ENCODE measurements around the gene PIP5K1C. TPM values are rescaled to one million over a fixed set of nuclear protein-coding genes. Genes with fewer than 3 reads are reported as not detected.

The PIP5K1C gene
- total and polyA plus RNA-seq, 9 donors: 6.0 to 41.7 (median 30.8) TPM

GRCh38 chr19:3634496-3635045 is 65.7 kb downstream of the PIP5K1C start:
- intact Hi-C loops (cut with DNase I): no loop called here

DNA sequence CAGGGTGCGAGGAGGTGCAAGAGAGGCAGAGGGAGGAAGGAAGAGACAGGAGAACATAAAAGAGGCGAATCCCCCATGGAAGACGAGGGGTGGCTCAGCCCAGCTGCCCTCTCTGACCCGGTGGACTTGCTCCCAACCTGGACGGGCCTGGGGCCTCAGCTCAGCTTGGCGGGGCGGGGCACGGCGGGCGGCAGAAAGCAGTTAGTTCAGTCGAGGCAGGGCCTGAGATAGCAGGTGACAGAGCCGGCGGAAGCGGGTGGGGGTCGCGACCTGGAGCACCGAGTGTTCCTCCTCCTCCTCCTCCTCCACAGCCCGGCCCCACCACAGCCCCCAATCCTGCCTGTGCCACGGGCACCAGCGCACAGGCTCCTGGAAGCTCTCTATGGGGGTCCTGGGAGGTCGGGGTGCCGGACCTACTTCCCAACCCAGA is 66.7 kb downstream of the PIP5K1C start:
- H3K4me1 ChIP-seq (ENCODE audit: insufficient read depth): peaks cover 19% of the 10 kb centered on the region
- H3K27ac ChIP-seq: peak overlapping the region; percentile 85 to 96
- H3K27me3 ChIP-seq: no peaks in the 10 kb centered on the region
- DNase-seq: peak in 4 of 5 donors; percentile 45 to 66 (median 58)
- no peak overlapping the region for H3K4me3 ChIP-seq
- 75 to 90% (median 78%) methylated on average over 19 to 22 of the region's 22 CpGs for WGBS, 3 donors
- TF ChIP-seq, protein P1, sequence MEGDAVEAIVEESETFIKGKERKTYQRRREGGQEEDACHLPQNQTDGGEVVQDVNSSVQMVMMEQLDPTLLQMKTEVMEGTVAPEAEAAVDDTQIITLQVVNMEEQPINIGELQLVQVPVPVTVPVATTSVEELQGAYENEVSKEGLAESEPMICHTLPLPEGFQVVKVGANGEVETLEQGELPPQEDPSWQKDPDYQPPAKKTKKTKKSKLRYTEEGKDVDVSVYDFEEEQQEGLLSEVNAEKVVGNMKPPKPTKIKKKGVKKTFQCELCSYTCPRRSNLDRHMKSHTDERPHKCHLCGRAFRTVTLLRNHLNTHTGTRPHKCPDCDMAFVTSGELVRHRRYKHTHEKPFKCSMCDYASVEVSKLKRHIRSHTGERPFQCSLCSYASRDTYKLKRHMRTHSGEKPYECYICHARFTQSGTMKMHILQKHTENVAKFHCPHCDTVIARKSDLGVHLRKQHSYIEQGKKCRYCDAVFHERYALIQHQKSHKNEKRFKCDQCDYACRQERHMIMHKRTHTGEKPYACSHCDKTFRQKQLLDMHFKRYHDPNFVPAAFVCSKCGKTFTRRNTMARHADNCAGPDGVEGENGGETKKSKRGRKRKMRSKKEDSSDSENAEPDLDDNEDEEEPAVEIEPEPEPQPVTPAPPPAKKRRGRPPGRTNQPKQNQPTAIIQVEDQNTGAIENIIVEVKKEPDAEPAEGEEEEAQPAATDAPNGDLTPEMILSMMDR (IDR thresholded peaks at IDR 0.05): no peak
- TF ChIP-seq EP300 (IDR thresholded peaks at IDR 0.05) (no peak), POLR2A (IDR thresholded peaks at IDR 0.05) (no peak)
- H3K9me3 ChIP-seq: no peaks in the 10 kb centered on the region
- no peaks in the 10 kb centered on the region for H3K36me3 ChIP-seq
- intact Hi-C loops (cut with DNase I): no loop called here

More at GRCh38 chr19:3634496-3635045, 65.7 kb downstream of the PIP5K1C start:
- 90 to 94% (median 92%) methylated on average over 18 to 19 of the region's 19 CpGs for WGBS, 3 donors
- no peak overlapping the region for H3K4me3 ChIP-seq
- peak overlapping the region in 1 of 2 donors; percentile 96 for H3K27ac ChIP-seq
- TF ChIP-seq EP300 (IDR thresholded peaks at IDR 0.05): no peak
- DNase-seq: no peak
- no peaks in the 10 kb centered on the region for H3K9me3 ChIP-seq
- no peaks in the 10 kb centered on the region for H3K27me3 ChIP-seq
- H3K36me3 ChIP-seq: no peaks in the 10 kb centered on the region
- peaks cover 19% of the 10 kb centered on the region for H3K4me1 ChIP-seq (ENCODE audit: insufficient read depth)

DNA sequence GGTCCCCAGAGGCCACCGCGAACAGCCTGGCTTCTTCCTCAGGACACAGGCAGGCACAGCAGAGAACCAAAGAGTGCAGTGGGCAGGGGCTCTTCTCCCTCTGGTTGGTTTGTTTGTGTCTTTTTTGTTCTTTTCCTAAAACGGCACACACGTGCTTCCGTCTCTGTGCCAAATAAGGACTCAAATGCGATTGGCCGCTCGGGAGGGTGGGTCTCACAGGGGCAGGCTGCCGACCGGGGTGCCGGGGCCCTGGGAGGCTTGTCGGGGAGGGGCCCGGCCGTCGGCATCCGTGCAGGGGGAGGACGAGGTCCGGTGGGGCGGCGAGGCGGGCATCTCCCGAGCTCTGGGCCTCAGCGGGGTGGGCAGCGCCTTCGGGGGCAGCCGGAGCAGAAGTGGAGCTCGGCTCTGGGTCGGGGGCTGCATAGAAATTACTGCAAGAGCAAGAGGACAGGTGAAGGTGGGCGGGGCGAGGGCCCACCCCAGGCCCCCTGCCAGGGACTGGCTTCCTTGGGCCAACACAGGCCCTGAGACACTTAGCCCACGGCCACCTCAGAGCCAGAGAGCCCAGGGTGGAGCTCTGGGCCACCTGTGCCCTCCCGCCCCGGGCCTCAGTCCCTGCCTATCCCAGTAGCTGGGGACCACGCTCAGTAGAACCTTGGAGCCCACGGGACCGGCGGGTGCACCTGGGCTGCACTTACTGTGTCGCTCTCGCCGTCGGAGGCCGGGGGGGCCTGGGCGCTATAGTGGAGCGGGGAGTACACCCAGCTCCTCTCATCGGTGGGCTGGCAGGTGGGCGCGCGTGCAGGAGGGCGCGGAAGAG is 67.3 kb downstream of the PIP5K1C start:
- TF ChIP-seq EP300 (IDR thresholded peaks at IDR 0.05) (no peak), POLR2A (IDR thresholded peaks at IDR 0.05) (peak; percentile 35)
- TF ChIP-seq, protein P1 (IDR thresholded peaks at IDR 0.05): peak in 1 of 3 donors; percentile 15
- Histone ChIP-seq H3K27ac (peak overlapping the region; percentile 85 to 96), H3K9me3 (no peaks in the 10 kb centered on the region), H3K4me1 (ENCODE audit: insufficient read depth) (peaks cover 19% of the 10 kb centered on the region), H3K36me3 (no peaks in the 10 kb centered on the region), H3K27me3 (no peaks in the 10 kb centered on the region), H3K4me3 (no peak overlapping the region)
- DNase-seq: peak; percentile 84 to 90 (median 88)
- intact Hi-C loops (cut with DNase I): no loop called here
- 48 to 69% (median 53%) methylated on average over 47 to 50 of the region's 50 CpGs for WGBS, 3 donors

- H3K4me1 ChIP-seq (ENCODE audit: insufficient read depth): peaks cover 19% of the 10 kb centered on the region
- WGBS, 3 donors: 75 to 84% (median 80%) methylated on average over 16 of the region's 16 CpGs
- peak overlapping the region; percentile 85 to 96 for H3K27ac ChIP-seq
These were observed 68.2 kb downstream of the PIP5K1C start for GRCh38 chr19:3632098-3632497.

More at GRCh38 chr19:3632098-3632497, 68.2 kb downstream of the PIP5K1C start:
- intact Hi-C loops (cut with DNase I): no loop called here
- H3K36me3 ChIP-seq: no peaks in the 10 kb centered on the region
- H3K4me3 ChIP-seq: no peak overlapping the region
- H3K27me3 ChIP-seq: no peaks in the 10 kb centered on the region
- no peak for TF ChIP-seq EP300 (IDR thresholded peaks at IDR 0.05)
- TF ChIP-seq, protein P1 (IDR thresholded peaks at IDR 0.05): no peak
- TF ChIP-seq POLR2A (IDR thresholded peaks at IDR 0.05): no peak
- H3K9me3 ChIP-seq: no peaks in the 10 kb centered on the region
- DNase-seq: peak in 1 of 5 donors; percentile 57

All from ovary (tissue), 9 donors.